ENCODE results near the gene SERGEF. TPM values are rescaled to one million over a fixed set of nuclear protein-coding genes. Genes with fewer than 3 reads are reported as not detected.

Gene SERGEF
- polyA plus RNA-seq, 1 of the 3 experiments (the other 2 are of a cell fraction): 23.1 TPM

DNA sequence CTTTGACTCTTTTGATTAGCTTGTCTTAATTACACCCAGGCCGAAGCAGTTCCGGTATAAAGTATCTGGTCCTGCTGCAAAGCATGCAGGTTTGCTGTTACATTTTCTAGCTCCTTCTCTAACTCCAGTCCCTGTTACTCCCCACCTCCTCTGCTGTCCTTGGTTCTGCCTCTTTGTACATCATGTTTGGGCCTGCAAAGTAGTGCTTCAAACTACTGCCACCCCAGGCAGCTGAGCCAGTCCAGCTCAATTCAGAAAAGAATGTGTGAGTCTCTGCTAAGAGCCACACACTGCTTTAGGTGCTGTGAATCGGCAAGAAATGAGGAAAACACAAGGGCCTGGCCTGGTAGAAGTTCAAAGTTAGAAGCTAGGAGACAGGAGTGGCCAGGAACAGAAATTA is 136.0 kb downstream of the SERGEF start:
- no peak for DNase-seq
- Histone ChIP-seq H3K27ac (ENCODE audit: low read depth in 2 of 2, low read length in 1 of 2) (no peak overlapping the region), H3K4me1 (ENCODE audit: control insufficient read depth in 1 of 2, insufficient read depth in 2 of 2, low read depth in 1 of 2, low read length in 1 of 2) (no peaks in the 10 kb centered on the region; a peak in 1 of 4 replicates), H3K27me3 (ENCODE audit: insufficient read depth) (no peaks in the 10 kb centered on the region), H3K9ac (no peak overlapping the region), H3F3A (replicated peaks; ENCODE audit: insufficient read depth) (no peaks in the 10 kb centered on the region), H3K36me3 (replicated peaks in 1 of 2; ENCODE audit: control insufficient read depth in 1 of 2, insufficient read depth in 2 of 2, low read length in 1 of 2) (peaks cover 0 to 3% of the 10 kb centered on the region in 2 experiments), H3K9me2 (no peaks in the 10 kb centered on the region), H3K79me2 (ENCODE audit: insufficient read depth) (no peaks in the 10 kb centered on the region), H3K4me3 (ENCODE audit: low read depth in 2 of 2, low read length in 1 of 2) (no peak overlapping the region), H4K20me1 (ENCODE audit: insufficient read depth) (no peaks in the 10 kb centered on the region), H2AFZ (ENCODE audit: low read depth) (no peak overlapping the region), H3K9me3 (no peaks in the 10 kb centered on the region), H3K4me2 (no peak overlapping the region)
- POLR2A ChIA-PET: interaction anchor here (0.9 kb wide), 1 partner anchor 11 kb away, joined by 3 read pairs; no protein-coding TSS in a partner anchor
- TF ChIP-seq, protein P1, sequence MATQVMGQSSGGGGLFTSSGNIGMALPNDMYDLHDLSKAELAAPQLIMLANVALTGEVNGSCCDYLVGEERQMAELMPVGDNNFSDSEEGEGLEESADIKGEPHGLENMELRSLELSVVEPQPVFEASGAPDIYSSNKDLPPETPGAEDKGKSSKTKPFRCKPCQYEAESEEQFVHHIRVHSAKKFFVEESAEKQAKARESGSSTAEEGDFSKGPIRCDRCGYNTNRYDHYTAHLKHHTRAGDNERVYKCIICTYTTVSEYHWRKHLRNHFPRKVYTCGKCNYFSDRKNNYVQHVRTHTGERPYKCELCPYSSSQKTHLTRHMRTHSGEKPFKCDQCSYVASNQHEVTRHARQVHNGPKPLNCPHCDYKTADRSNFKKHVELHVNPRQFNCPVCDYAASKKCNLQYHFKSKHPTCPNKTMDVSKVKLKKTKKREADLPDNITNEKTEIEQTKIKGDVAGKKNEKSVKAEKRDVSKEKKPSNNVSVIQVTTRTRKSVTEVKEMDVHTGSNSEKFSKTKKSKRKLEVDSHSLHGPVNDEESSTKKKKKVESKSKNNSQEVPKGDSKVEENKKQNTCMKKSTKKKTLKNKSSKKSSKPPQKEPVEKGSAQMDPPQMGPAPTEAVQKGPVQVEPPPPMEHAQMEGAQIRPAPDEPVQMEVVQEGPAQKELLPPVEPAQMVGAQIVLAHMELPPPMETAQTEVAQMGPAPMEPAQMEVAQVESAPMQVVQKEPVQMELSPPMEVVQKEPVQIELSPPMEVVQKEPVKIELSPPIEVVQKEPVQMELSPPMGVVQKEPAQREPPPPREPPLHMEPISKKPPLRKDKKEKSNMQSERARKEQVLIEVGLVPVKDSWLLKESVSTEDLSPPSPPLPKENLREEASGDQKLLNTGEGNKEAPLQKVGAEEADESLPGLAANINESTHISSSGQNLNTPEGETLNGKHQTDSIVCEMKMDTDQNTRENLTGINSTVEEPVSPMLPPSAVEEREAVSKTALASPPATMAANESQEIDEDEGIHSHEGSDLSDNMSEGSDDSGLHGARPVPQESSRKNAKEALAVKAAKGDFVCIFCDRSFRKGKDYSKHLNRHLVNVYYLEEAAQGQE (IDR thresholded peaks at IDR 0.05; ENCODE audit: low read depth, low read length): 0 out of 2 replicates have a peak, but pooled peaks have one; percentile 34
- no peak for TF ChIP-seq FOXM1 (IDR thresholded peaks at IDR 0.05; ENCODE audit: low read depth)
- 83% methylated on average over 3 of the region's 3 CpGs for WGBS (ENCODE audit: low lambda C conversion rate)
- CTCF ChIA-PET: interaction anchor here (0.8 to 1.2 kb wide), 4 partner anchors 15 to 156 kb away, joined by 3 to 4 read pairs (median 3); no protein-coding TSS in a partner anchor

DNA sequence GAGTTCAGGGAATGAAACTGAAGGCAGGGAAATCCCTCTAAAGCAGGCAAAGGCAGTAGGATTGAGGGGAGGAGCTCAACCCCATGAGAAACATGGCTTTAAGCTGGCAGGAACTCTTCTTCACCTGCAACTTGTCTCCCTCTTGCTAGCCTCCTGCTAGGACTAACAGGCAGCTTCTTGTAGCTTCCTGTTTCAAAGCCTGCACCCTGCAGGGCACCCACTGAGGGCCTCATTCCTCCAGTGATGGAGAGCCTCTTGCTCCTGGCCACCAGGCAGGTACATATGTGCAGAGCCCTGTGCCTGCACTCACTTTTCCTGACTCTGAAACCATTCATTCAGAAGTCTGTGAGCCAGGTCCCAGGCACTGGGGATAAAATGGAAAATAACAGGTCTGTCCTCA is 137.0 kb downstream of the SERGEF start:
- Histone ChIP-seq H3F3A (replicated peaks; ENCODE audit: insufficient read depth) (no peaks in the 10 kb centered on the region), H3K36me3 (replicated peaks in 1 of 2; ENCODE audit: control insufficient read depth in 1 of 2, insufficient read depth in 2 of 2, low read length in 1 of 2) (peaks cover 0 to 3% of the 10 kb centered on the region in 2 experiments), H3K27ac (ENCODE audit: low read depth in 2 of 2, low read length in 1 of 2) (no peak overlapping the region), H3K27me3 (ENCODE audit: insufficient read depth) (no peaks in the 10 kb centered on the region), H3K4me3 (ENCODE audit: low read depth in 2 of 2, low read length in 1 of 2) (no peak overlapping the region), H3K4me2 (no peak overlapping the region), H3K79me2 (ENCODE audit: insufficient read depth) (no peaks in the 10 kb centered on the region), H3K9me2 (no peaks in the 10 kb centered on the region), H3K9me3 (no peaks in the 10 kb centered on the region), H3K9ac (no peak overlapping the region), H2AFZ (ENCODE audit: low read depth) (no peak overlapping the region), H3K4me1 (ENCODE audit: control insufficient read depth in 1 of 2, insufficient read depth in 2 of 2, low read depth in 1 of 2, low read length in 1 of 2) (no peaks in the 10 kb centered on the region; a peak in 1 of 4 replicates), H4K20me1 (ENCODE audit: insufficient read depth) (no peaks in the 10 kb centered on the region)
- no peak for DNase-seq
- ChIA-PET CTCF (interaction anchor here (1.0 to 1.2 kb wide), 2 partner anchors 144 to 153 kb away, joined by 3 read pairs; no protein-coding TSS in a partner anchor), POLR2A (no interaction called here)
- TF ChIP-seq SIN3A (IDR thresholded peaks at IDR 0.05; ENCODE audit: borderline replicate concordance, low read depth, low read length) (no peak), GATA2 (CRISPR knock-in tag; IDR thresholded peaks at IDR 0.05) (no peak), YY1 (IDR thresholded peaks at IDR 0.05; ENCODE audit: low read depth) (no peak), RAD21 (IDR thresholded peaks at IDR 0.05; ENCODE audit: low read length) (no peak), GABPA (IDR thresholded peaks at IDR 0.05; ENCODE audit: low read depth) (no peak), FOSL2 (IDR thresholded peaks at IDR 0.05; ENCODE audit: borderline replicate concordance, low read depth) (no peak), NRF1 (IDR thresholded peaks at IDR 0.05; ENCODE audit: low read depth, low read length) (no peak), MEF2A (IDR thresholded peaks at IDR 0.05; ENCODE audit: borderline replicate concordance, low read depth) (no peak), EZH2phosphoT487 (IDR thresholded peaks at IDR 0.05; ENCODE audit: borderline replicate concordance, low read depth) (no peak), NFIC (IDR thresholded peaks at IDR 0.05; ENCODE audit: borderline replicate concordance) (no peak), RXRA (IDR thresholded peaks at IDR 0.05; ENCODE audit: borderline replicate concordance, low read depth) (no peak), ELF1 (IDR thresholded peaks at IDR 0.05) (no peak)
- TF ChIP-seq, protein P2, sequence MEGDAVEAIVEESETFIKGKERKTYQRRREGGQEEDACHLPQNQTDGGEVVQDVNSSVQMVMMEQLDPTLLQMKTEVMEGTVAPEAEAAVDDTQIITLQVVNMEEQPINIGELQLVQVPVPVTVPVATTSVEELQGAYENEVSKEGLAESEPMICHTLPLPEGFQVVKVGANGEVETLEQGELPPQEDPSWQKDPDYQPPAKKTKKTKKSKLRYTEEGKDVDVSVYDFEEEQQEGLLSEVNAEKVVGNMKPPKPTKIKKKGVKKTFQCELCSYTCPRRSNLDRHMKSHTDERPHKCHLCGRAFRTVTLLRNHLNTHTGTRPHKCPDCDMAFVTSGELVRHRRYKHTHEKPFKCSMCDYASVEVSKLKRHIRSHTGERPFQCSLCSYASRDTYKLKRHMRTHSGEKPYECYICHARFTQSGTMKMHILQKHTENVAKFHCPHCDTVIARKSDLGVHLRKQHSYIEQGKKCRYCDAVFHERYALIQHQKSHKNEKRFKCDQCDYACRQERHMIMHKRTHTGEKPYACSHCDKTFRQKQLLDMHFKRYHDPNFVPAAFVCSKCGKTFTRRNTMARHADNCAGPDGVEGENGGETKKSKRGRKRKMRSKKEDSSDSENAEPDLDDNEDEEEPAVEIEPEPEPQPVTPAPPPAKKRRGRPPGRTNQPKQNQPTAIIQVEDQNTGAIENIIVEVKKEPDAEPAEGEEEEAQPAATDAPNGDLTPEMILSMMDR (IDR thresholded peaks at IDR 0.05): no peak
- TF ChIP-seq, protein P3, sequence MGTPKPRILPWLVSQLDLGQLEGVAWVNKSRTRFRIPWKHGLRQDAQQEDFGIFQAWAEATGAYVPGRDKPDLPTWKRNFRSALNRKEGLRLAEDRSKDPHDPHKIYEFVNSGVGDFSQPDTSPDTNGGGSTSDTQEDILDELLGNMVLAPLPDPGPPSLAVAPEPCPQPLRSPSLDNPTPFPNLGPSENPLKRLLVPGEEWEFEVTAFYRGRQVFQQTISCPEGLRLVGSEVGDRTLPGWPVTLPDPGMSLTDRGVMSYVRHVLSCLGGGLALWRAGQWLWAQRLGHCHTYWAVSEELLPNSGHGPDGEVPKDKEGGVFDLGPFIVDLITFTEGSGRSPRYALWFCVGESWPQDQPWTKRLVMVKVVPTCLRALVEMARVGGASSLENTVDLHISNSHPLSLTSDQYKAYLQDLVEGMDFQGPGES (IDR thresholded peaks at IDR 0.05; ENCODE audit: low read depth, low read length): no peak

Measured in SK-N-SH (cell line).